Measurements from ENCODE around the gene SLC27A2.
"Not testable (repeated sequence)": the region's sequence is repeated elsewhere in the genome, so short reads cannot be mapped to it uniquely, and the experiment has no call there.

Gene SLC27A2

DNA sequence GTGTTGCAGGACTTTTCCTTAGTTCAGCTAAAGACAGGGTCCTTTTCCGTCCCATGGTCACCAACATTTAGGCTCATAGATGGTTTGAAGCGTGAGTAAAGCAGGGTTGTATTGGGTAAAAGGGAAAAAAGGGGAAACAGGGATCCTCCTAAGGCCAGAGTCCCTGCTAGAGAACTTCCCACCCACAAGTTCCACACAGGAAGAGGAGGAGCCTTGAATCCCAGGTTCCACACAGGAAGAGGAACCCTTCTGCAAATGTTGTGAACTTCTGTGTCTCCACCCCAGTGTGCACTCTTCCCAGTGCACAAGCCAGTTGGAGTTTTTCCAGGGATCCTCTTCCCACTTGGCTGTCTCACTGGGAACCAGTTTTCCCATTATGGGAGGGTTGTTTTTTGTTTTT is 35.4 kb upstream of the SLC27A2 start:
- DNase-seq (ENCODE audit: extremely low read depth, low read depth), result no peak
- TF ChIP-seq, protein P1, sequence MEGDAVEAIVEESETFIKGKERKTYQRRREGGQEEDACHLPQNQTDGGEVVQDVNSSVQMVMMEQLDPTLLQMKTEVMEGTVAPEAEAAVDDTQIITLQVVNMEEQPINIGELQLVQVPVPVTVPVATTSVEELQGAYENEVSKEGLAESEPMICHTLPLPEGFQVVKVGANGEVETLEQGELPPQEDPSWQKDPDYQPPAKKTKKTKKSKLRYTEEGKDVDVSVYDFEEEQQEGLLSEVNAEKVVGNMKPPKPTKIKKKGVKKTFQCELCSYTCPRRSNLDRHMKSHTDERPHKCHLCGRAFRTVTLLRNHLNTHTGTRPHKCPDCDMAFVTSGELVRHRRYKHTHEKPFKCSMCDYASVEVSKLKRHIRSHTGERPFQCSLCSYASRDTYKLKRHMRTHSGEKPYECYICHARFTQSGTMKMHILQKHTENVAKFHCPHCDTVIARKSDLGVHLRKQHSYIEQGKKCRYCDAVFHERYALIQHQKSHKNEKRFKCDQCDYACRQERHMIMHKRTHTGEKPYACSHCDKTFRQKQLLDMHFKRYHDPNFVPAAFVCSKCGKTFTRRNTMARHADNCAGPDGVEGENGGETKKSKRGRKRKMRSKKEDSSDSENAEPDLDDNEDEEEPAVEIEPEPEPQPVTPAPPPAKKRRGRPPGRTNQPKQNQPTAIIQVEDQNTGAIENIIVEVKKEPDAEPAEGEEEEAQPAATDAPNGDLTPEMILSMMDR (IDR thresholded peaks at IDR 0.05; ENCODE audit: low read depth, low read length, missing control alignments), result no peak
- no peak overlapping the region for H3K4me3 ChIP-seq (replicated peaks; ENCODE audit: low read depth, low read length)

DNA sequence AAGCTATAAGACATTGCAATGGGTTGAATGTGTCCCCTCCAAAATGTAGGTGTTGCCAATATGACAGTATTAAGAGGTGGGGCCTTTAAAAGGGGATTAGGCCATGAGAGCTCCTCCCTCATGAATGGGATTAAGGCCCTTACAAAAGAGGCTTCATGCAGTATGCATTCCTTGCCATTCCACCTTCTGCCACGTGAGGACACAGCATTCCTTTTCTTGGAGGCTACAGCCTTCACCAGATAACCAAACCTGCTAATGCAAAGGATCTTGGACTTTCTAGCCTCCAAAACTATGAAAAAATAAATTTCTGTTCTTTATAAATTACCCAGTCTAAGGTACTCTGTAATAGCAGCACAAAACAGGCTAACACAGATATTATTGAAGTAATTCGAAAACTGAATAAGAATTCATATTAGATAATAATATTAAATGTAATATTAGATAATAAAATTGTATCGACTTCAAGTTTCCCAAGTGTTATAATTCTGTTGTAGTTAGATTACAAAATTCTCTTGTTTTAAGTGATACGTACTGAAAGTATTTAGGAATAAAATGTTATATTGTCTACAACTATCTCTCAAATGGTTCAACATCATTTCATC is 33.5 kb upstream of the SLC27A2 start:
- TF ChIP-seq, protein P1 (IDR thresholded peaks at IDR 0.05; ENCODE audit: low read depth, low read length, missing control alignments), result peak; percentile 53
- no peak for DNase-seq (ENCODE audit: extremely low read depth, low read depth)
- H3K4me3 ChIP-seq (replicated peaks; ENCODE audit: low read depth, low read length), result no peak overlapping the region

DNA sequence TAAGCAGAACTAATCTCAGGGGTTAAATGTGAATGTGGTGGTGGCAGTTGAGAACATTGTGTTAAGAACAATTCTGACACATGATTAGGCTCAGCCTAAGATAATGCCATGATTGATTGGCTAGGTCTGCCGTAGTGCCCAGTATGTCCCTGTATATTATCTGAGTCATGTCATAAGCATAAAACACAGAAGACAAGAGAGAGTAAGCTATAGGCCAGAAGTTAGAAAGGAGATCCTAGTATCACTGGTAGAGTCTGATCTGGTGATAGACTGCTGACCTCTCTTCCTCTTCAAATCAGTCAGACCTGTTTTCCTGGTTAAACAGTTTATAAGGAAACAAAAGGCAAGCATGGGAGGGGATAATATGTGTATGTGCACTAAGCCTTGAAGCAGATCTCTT is 32.9 kb upstream of the SLC27A2 start:
- H3K4me3 ChIP-seq (replicated peaks; ENCODE audit: low read depth, low read length), result no peak overlapping the region
- DNase-seq (ENCODE audit: extremely low read depth, low read depth), result no peak

DNA sequence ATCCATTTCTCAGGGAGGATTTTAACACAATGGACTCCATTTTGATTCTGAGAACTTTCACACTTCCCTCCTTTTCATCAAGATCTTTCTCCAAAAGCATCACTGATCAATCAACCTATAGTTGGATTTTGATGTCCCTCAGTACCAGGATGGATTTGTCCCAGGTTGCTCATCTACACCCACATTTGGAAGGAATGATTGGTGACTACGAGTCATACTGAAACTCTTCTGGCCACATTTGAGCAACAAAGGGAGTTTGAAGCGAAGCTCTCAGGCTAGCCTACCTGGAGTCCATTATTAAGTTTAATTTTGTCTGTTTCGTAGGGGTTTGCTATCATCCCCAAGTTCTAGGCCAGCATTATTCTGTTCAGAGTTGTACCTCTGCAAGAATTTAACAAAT is 31.6 kb upstream of the SLC27A2 start:
- H3K4me3 ChIP-seq (replicated peaks; ENCODE audit: low read depth, low read length), result no peak overlapping the region
- no peak for DNase-seq (ENCODE audit: extremely low read depth, low read depth)
- TF ChIP-seq, protein P1 (IDR thresholded peaks at IDR 0.05; ENCODE audit: low read depth, low read length, missing control alignments), result no peak

More for the DNA sequence above, 32.9 kb upstream of the SLC27A2 start:
- TF ChIP-seq, protein P1 (IDR thresholded peaks at IDR 0.05; ENCODE audit: low read depth, low read length, missing control alignments), result no peak

DNA sequence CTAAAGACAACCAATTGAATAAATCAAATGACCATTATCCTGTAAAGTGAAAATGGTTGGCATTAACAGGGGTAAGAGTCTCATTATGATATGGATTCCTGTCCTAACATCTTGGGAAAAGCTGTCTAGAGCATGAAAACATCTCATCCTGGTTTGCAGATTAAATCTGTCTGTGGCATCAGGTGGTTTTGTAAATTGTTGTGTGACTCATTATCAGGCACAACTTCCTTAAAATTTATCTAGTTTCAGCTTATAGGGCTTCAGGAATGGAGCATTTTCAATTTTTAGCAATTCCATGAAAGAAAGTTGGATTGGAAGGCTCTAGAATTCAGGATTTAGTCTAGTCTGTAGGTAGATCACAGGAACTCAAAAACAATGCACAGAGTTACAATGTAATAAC is 31.1 kb upstream of the SLC27A2 start:
- TF ChIP-seq, protein P1 (IDR thresholded peaks at IDR 0.05; ENCODE audit: low read depth, low read length, missing control alignments), result no peak
- H3K4me3 ChIP-seq (replicated peaks; ENCODE audit: low read depth, low read length), result no peak overlapping the region

DNA sequence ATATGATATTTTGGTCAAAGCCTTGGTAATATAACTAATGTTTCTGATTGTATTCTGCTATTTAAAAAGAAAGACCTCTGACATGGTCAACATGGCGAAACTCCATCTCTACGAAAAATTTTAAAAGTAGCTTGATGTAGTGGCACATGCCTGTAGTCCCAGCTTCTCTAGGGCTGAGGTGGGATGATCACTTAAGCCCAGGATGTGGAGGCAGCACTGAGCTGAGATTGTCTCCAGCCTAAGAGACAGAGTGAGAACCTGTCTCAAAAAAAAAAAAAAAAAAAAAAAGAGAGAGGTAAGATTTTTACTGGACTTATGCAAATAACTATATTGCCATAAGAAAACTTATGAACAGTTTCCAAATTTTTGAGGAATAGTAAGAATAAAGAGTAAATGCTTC is 30.5 kb upstream of the SLC27A2 start:
- TF ChIP-seq, protein P1 (IDR thresholded peaks at IDR 0.05; ENCODE audit: low read depth, low read length, missing control alignments), result no peak
- H3K4me3 ChIP-seq (replicated peaks; ENCODE audit: low read depth, low read length), result no peak overlapping the region
- DNase-seq (ENCODE audit: extremely low read depth, low read depth), result no peak

More for the DNA sequence above, 31.1 kb upstream of the SLC27A2 start:
- DNase-seq (ENCODE audit: extremely low read depth, low read depth), result no peak

DNA sequence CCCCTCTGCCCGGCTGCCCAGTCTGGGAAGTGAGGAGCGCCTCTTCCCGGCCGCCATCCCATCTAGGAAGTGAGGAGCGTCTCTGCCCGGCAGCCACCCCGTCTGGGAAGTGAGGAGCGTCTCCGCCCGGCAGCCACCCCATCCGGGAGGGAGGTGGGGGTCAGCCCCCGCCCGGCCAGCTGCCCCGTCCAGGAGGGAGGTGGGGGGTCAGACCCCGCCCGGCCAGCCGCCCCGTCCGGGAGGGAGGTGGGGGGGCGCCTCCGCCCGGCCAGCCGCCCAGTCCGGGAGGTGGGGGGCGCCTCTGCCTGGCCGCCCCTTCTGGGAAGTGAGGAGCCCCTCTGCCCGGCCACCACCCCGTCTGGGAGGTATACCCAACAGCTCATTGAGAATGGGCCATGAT is 23.8 kb upstream of the SLC27A2 start:
- DNase-seq (ENCODE audit: extremely low read depth, low read depth); H3K4me3 ChIP-seq (replicated peaks; ENCODE audit: low read depth, low read length): not testable (repeated sequence)

Measured in HFF-Myc (cell line).